IMR-90 (cell line): Measurements from ENCODE around the gene RNGTT. TPM values are rescaled to one million over a fixed set of nuclear protein-coding genes. Genes with fewer than 3 reads are reported as not detected.

ENCODE experiments used
- ATAC-seq: fragments of 200-7000 bp; cut with Tn5 transposase; 2 replicates; pipeline ENCODE4 v1.9.1; 2020; ENCODE audit warnings: low read depth, mild to moderate bottlenecking, moderate library complexity
- BruUV-seq: library from RNA; stranded (reverse); fragments of 400-500 nt; replicated peaks from 2 replicates; lab custom pipeline; 2021; lab: Mats Ljungman, UMichigan
- CTCF ChIA-PET: fragments of 300-600 bp; formaldehyde crosslinking; extraction: SDS; loops from one replicate; lab custom pipeline; 2021; ENCODE audit warnings: antibody characterized with exemption; lab: Yijun Ruan, JAX
- POLR2A ChIA-PET: fragments of 300-600 bp; sonication (Branson Sonifier 250); formaldehyde crosslinking; loops from one replicate; lab custom pipeline; 2022; ENCODE audit warnings: antibody characterized with exemption; ENCODE audit not compliant: unreplicated experiment; lab: Charles Lee
- DNase-seq: peaks from one replicate; pipeline ENCODE4 v3.0.0; 2013
- H2AFZ ChIP-seq: replicated peaks from 2 replicates; pipeline ENCODE3; 2013; ENCODE audit warnings: low read length, mild to moderate bottlenecking; ENCODE audit not compliant: poor library complexity
- H2AK5ac ChIP-seq: 2 replicates; pipeline ENCODE4 v1.6.1; 2013; ENCODE audit warnings: low read depth, low read length, inconsistent platforms
- H2AK9ac ChIP-seq: replicated peaks from 2 replicates; pipeline ENCODE3; 2013; ENCODE audit warnings: mild to moderate bottlenecking, low read depth, low read length, moderate library complexity; ENCODE audit not compliant: poor library complexity
- H2BK120ac ChIP-seq: 2 replicates; pipeline ENCODE4 v1.6.1; 2013; ENCODE audit warnings: low read depth, low read length, inconsistent platforms
- H2BK15ac ChIP-seq: 3 replicates; pipeline ENCODE4 v1.6.1; 2013; ENCODE audit warnings: low read depth, low read length, inconsistent platforms
- H2BK20ac ChIP-seq: 2 replicates; pipeline ENCODE4 v1.6.1; 2013; ENCODE audit warnings: low read depth, mild to moderate bottlenecking, inconsistent platforms, low read length, moderate library complexity
- H2BK5ac ChIP-seq: 2 replicates; pipeline ENCODE4 v1.6.1; 2013; ENCODE audit warnings: mild to moderate bottlenecking, low read depth, low read length, inconsistent platforms; ENCODE audit not compliant: poor library complexity, severe bottlenecking
- H3K14ac ChIP-seq: replicated peaks from 2 replicates; pipeline ENCODE4 v1.6.1; 2013; ENCODE audit warnings: low read depth, low read length, inconsistent platforms
- H3K18ac ChIP-seq: 2 replicates; pipeline ENCODE4 v1.6.1; 2013; ENCODE audit warnings: low read depth, low read length, control low read depth
- H3K23ac ChIP-seq: 2 replicates; pipeline ENCODE4 v1.6.1; 2013; ENCODE audit warnings: low read depth, low read length, inconsistent platforms
- H3K27ac ChIP-seq: 2 replicates; pipeline ENCODE4 v1.5.1; 2013; ENCODE audit warnings: mild to moderate bottlenecking, control low read depth, low read length; ENCODE audit not compliant: insufficient read depth
- H3K27me3 ChIP-seq: 2 replicates; pipeline ENCODE4 v1.6.1; 2013; ENCODE audit warnings: low read length; ENCODE audit not compliant: control insufficient read depth, insufficient read depth
- H3K36me3 ChIP-seq: 2 replicates; pipeline ENCODE4 v1.6.1; 2013; ENCODE audit warnings: low read length, mixed read lengths; ENCODE audit not compliant: control insufficient read depth, insufficient read depth
- H3K4ac ChIP-seq: 2 replicates; pipeline ENCODE4 v1.6.1; 2013; ENCODE audit warnings: low read depth, low read length, inconsistent platforms
- H3K4me1 ChIP-seq: 2 replicates; pipeline ENCODE4 v1.6.1; 2013; ENCODE audit warnings: low read length, mixed read lengths; ENCODE audit not compliant: control insufficient read depth, insufficient read depth
- H3K4me2 ChIP-seq: 2 replicates; pipeline ENCODE4 v1.6.1; 2013; ENCODE audit warnings: low read depth, mild to moderate bottlenecking, control low read depth, low read length, moderate library complexity
- H3K4me3 ChIP-seq: 2 replicates; pipeline ENCODE4 v1.5.1; 2013; ENCODE audit warnings: low read depth, mild to moderate bottlenecking, control low read depth, low read length, moderate library complexity; ENCODE audit not compliant: insufficient read depth
- H3K56ac ChIP-seq: 2 replicates; pipeline ENCODE4 v1.6.1; 2013; ENCODE audit warnings: low read length, inconsistent platforms; ENCODE audit not compliant: insufficient read depth; ENCODE audit errors: extremely low read depth
- H3K79me1 ChIP-seq, 2 experiments: 2 replicates each; pipeline ENCODE4 v1.6.1; 2013; ENCODE audit warnings: low read length in 2 of 2, inconsistent platforms in 1 of 2, low read depth in 1 of 2
- H3K9ac ChIP-seq: 2 replicates; pipeline ENCODE4 v1.6.1; 2013; ENCODE audit warnings: low read depth, low read length, control low read depth
- H3K9me1 ChIP-seq: 2 replicates; pipeline ENCODE4 v1.6.1; 2013; ENCODE audit warnings: low read length, inconsistent platforms; ENCODE audit not compliant: insufficient read depth
- H3K9me3 ChIP-seq: 2 replicates; pipeline ENCODE4 v1.6.1; 2013; ENCODE audit warnings: low read length; ENCODE audit not compliant: control insufficient read depth, insufficient read depth
- H4K20me1 ChIP-seq: 2 replicates; pipeline ENCODE4 v1.6.1; 2013; ENCODE audit warnings: low read length, inconsistent platforms; ENCODE audit not compliant: insufficient read depth
- H4K5ac ChIP-seq: 2 replicates; pipeline ENCODE4 v1.6.1; 2013; ENCODE audit warnings: mild to moderate bottlenecking, low read depth, low read length, control low read depth
- H4K8ac ChIP-seq, 2 experiments: 2 replicates each; pipeline ENCODE4 v1.6.1; 2013; ENCODE audit warnings: low read depth in 2 of 2, low read length in 2 of 2, control low read depth in 1 of 2, inconsistent platforms in 1 of 2
- H4K91ac ChIP-seq: 2 replicates; pipeline ENCODE4 v1.6.1; 2013; ENCODE audit warnings: low read depth, low read length, inconsistent platforms; ENCODE audit not compliant: insufficient read depth
- BHLHE40 ChIP-seq: fragments of 150-350 bp; IDR thresholded peaks from 2 replicates; pipeline ENCODE4 v1.6.1; 2016; ENCODE audit warnings: mild to moderate bottlenecking, low read depth, low read length
- ELK1 ChIP-seq: fragments of 150-350 bp; IDR thresholded peaks from 2 replicates; pipeline ENCODE4 v1.6.1; 2016; ENCODE audit warnings: low read depth, mild to moderate bottlenecking, low read length, moderate library complexity, borderline replicate concordance
- FOS ChIP-seq: fragments of 150-350 bp; IDR thresholded peaks from 2 replicates; pipeline ENCODE4 v1.6.1; 2016; ENCODE audit warnings: low read depth, low read length
- MAZ ChIP-seq: IDR thresholded peaks from 2 replicates; pipeline ENCODE4 v1.6.1; 2012; ENCODE audit warnings: low read depth, mild to moderate bottlenecking, low read length, improper control_type of control experiment, moderate library complexity, borderline replicate concordance
- POLR2A ChIP-seq: IDR thresholded peaks from 2 replicates; pipeline ENCODE4 v1.6.1; 2012; ENCODE audit warnings: mild to moderate bottlenecking, low read depth, low read length
- RAD21 ChIP-seq: IDR thresholded peaks from 2 replicates; pipeline ENCODE4 v1.6.1; 2012; ENCODE audit warnings: low read length, improper control_type of control experiment
- RCOR1 ChIP-seq: IDR thresholded peaks from 2 replicates; pipeline ENCODE4 v1.6.1; 2012; ENCODE audit warnings: mild to moderate bottlenecking, low read length, improper control_type of control experiment; ENCODE audit not compliant: insufficient replicate concordance
- SMC3 ChIP-seq: fragments of 150-350 bp; IDR thresholded peaks from 2 replicates; pipeline ENCODE4 v1.6.1; 2016; ENCODE audit warnings: low read depth, mild to moderate bottlenecking, antibody characterized with exemption, low read length, moderate library complexity
- whole genome bisulfite sequencing, 2 experiments: methylation state at CpG; one replicate each; pipeline versions ENCODE4 v1.1.5 to v1.1.7; 2013; ENCODE audit warnings: missing lambda C conversion rate in 2 of 2; ENCODE audit not compliant: insufficient read length in 1 of 2; ENCODE audit errors: extremely low coverage in 2 of 2; 5-methylcytosine and 5-hydroxymethylcytosine counted together
- dilution Hi-C: fragments of 300-500 bp; cut with HindIII; formaldehyde crosslinking; loops from one replicate; pipeline ENCODE4 v1.14.3; 2018; ENCODE audit warnings: low sequenced_read_pairs; ENCODE audit not compliant: unreplicated experiment
- in situ Hi-C: fragments of 300-500 bp; cut with MboI; formaldehyde crosslinking; loops from 3 replicates; pipeline ENCODE4 v1.14.3; 2019; ENCODE audit warnings: low sequenced_read_pairs, inconsistent platforms, mixed read lengths
- intact Hi-C: fragments of 100-400 bp; cut with micrococcal nuclease; formaldehyde crosslinking; loops from 2 replicates; pipeline ENCODE4 v1.10.0; 2022
- polyA plus RNA-seq, 3 experiments: library from polyadenylated mRNA; depleted of rRNA; stranded (reverse); fragments of >200 nt; gene quantifications; 2 replicates each; pipeline ENCODE4 v1.2.3, GENCODE V29; 2012; ENCODE audit warnings: low replicate concordance in 1 of 3
- total RNA-seq: library from RNA; depleted of rRNA; stranded (reverse); fragments of >200 nt; gene quantifications from 2 replicates; pipeline ENCODE4 v1.2.3, GENCODE V29; 2012

Gene RNGTT
- total and polyA plus RNA-seq, 2 of the 4 experiments (the other 2 are of a cell fraction): 5.4 to 21.7 TPM

- Histone ChIP-seq H4K5ac (no peak overlapping the region), H3K9me1 (no peaks in the 10 kb centered on the region), H3K4ac (no peak overlapping the region), H2AFZ (no peak overlapping the region), H3K4me3 (no peak overlapping the region), H2AK9ac (no peak overlapping the region), H3K23ac (no peak overlapping the region), H2BK15ac (no peak overlapping the region), H2BK5ac (no peak overlapping the region), H2AK5ac (no peak overlapping the region), H4K20me1 (no peaks in the 10 kb centered on the region), H3K4me1 (0 out of 2 replicates have a peak, but pooled peaks cover 2% of the 10 kb centered on the region), H2BK120ac (no peak overlapping the region), H3K36me3 (no peaks in the 10 kb centered on the region), H3K18ac (no peak overlapping the region), H3K14ac (no peak overlapping the region), H3K27ac (no peak overlapping the region), H3K27me3 (no peaks in the 10 kb centered on the region), H3K9me3 (no peaks in the 10 kb centered on the region), H3K4me2 (no peak overlapping the region), H3K9ac (no peak overlapping the region), H2BK20ac (no peak overlapping the region), H3K56ac (no peak overlapping the region), H3K79me1 (peaks cover 4 to 11% of the 10 kb centered on the region in 2 experiments; a peak in 2 of 4 replicates), H4K8ac (no peak overlapping the region), H4K91ac (no peak overlapping the region)
- intact Hi-C loops: no loop called here
- dilution Hi-C loops: no loop called here
- POLR2A ChIA-PET: no interaction called here
- DNase-seq (no peak), ATAC-seq (no peak)
- no peak for TF ChIP-seq BHLHE40
- no peak for TF ChIP-seq POLR2A
- no peak for TF ChIP-seq SMC3
- no peak for TF ChIP-seq RCOR1
- TF ChIP-seq MAZ: no peak
- TF ChIP-seq ELK1: no peak
- no peak for TF ChIP-seq FOS
- TF ChIP-seq RAD21: no peak
- BruUV-seq: no TSS peak
- CTCF ChIA-PET: interaction anchor here (0.6 to 1.2 kb wide), 3 partner anchors 11 to 1100 kb away, joined by 3 to 10 read pairs (median 3); no protein-coding TSS in a partner anchor
- in situ Hi-C loops: no loop called here
- 60% methylated on average over 1 of the region's 5 CpGs; no CpG with 5 or more reads in 1 of the 2 experiments for WGBS, 2 experiments
Measured at GRCh38 chr6:88813045-88813444, 150.4 kb downstream of the RNGTT start.
